HG03571 (cell line): ENCODE measurements around the gene CAPN8.

ENCODE experiments used
- ATAC-seq: cut with Tn5 transposase; IDR thresholded peaks from one replicate; pipeline ENCODE4 v1.9.1; 2021; ENCODE audit not compliant: unreplicated experiment

The CAPN8 gene

DNA sequence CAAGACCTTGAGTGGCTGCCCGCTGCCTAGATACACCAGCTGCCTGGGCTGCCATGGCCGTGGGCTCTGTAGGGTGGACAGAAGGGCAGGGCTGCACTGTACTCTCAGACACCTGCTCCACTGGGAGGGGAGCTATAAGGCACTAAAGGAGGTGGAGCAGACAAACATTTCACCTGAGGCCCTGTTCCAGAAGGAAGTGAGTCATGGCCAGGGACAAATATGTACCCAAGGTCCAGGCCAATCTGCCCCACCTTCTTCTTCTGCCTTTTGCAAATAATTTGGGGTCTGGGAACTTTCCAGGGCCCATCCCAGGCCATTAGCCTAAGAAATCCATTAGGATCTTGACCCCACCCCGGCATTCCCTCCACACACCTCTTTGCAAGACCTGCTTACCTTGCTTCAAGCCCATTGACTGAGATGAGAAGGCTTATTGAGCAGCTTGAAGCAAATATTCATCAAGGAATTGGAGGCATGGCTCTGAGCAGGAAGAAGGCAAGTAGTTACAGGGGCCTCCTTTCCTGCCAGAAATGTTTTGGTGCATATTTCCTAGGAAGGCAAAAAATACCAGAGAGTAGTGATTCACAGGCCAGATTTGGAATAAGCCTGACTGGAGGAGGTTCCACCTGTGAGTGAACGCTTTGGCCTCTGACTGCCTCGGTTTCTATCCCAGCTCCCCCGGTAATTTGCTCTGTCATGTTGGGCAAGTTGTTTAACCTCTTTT is at the start of gene CAPN8:
CAPN8 (minus strand) TSS at position 110 of the 721 bp plus-strand sequence; CDS start at position 55, 55 bp downstream.
- no peak for ATAC-seq

DNA sequence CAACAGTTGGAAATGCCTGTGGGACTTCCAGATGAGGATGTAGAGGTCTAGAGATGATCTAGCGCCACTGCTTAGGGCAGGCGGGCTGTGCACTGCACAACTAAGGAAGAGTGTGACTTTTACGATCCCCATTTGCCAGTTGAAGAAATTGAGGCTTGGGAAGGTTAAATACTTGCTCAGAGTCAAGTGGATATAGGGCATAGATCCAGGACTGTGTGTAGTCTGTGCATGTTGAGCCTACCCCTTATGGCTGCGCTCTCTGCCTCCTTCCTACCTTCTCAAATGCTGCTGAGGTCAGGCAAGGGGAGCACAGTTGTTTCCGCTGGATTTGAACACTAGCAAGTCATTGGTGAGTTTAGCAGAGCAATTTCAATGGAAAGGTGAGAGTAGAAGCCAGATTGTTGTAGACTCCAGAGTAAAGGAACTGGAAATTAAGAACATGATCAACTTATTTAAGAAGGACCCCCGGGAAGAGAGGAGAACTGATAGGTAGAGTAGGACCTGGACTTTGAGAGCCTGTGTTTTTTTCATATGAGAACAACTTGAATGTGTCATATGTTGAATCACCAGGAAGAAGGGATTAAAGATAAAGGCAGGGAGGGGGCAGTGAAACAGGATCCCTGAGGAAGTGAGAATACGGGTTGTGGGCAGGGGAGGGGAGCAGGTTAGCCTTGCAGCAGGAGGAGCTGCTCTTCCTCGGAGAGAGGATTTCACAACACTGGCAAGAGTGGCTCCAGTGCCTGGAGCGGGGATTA is 49.5 kb upstream of the CAPN8 start:
- ATAC-seq: no peak

DNA sequence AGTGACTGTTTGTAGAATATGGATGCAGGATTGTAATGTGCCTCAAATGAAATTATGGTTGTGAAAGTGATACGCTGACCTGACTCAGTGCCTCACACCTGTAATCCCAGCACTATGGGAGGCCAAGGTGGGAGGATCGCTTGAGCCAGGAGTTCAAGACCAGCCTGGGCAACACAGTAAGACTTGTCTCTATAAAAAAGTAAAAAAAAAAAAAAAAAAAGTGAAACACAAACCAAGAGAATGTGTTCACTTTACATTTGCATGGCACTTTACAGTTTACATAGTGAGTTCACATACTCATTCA is 48.9 kb upstream of the CAPN8 start:
- no peak for ATAC-seq

DNA sequence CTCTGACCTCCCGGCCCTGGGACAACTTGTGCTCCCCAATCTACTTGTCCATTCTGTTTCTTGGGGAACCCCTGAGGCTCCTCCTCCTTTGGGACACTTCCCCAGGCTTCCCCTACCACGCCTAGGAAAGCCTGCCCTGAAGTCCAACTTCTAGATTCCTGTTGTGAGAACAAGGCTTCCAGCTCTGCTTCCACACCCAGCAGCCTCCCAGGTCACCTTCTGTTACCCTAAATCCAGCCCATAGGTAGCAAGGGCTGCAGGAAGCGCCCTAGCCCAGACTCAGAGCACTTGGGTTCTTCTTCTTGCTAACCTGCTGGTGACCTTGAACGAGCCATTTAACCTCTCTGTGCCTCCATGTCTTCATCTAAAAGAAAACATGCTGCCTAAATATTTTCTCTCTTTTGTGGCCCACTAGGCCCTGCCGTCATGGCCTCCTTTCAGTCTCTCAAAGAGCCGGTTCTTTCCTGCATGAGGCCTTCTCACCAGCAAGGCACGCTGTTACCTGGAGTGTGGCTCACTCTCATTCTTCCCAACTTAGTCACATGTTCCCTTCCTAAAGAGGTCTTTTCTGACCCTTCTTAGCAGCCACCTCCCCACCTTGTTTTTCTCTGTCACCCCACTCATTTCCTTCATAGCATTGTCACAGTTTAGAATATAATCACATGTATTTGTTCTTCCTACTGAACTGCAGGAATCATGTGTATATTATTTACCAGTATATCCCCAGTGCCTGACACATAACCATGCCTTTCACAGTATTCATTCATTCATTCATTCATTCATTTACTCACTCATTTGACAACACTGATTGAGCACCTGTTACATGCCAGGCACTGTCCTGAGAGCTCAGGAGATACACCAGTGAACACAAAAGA is 48.3 kb upstream of the CAPN8 start:
- no peak for ATAC-seq

DNA sequence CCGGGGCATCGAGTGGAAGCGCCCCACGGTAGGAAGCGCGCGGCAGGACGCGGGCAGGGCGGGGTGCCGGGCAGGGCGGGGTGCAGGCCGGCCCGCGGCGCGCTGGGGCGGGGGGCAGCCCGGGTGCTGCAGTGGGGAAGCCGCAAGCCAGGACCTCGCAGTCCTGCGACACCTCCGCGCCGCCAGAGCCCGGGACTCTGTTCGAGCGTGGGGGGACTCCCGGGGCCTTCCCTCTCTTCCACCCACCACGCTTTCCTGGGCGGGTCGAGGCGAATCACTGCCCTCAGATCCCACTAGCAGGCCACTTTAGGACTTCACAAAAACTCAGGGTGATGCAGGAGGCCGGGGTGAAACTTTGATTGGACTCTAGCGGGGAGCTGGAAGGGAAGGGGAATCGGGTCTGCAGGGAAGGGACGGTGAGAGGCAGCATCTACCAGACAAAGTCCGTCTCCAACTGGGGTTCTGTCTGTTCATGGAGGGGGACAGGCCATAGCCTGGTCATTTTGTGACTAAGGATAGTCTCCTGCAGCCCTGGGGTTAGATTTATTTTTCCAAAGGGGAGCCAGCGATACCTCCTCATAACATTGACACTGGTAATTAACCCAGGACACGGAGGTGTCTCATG is 47.5 kb upstream of the CAPN8 start:
- ATAC-seq: peak; percentile 31

DNA sequence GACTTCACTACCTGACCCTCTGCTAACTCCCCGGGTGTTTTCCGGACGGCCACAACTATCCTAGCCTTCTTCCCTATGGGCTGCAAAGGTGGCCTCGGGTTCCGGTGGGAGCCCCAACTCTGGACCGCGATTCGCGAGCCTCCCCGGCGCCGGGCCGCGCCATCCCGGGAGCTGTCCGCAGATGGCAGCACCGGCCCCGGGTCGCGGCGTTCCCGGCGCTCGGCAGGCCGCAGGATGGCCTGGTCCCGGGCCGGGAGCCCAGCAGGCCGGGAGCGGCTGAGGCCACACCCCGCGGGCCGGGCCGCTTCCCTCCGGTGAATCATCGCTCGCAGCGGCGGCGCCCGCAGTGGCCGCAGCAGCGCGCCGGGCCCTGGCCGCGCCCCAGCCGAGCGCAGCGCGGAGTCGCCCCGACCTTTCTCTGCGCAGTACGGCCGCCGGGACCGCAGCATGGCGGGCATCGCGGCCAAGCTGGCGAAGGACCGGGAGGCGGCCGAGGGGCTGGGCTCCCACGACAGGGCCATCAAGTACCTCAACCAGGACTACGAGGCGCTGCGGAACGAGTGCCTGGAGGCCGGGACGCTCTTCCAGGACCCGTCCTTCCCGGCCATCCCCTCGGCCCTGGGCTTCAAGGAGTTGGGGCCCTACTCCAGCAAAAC is 46.8 kb upstream of the CAPN8 start, which contains the start of gene CAPN2:
CAPN2 (plus strand) TSS at position 346 of the 656 bp plus-strand sequence; CDS start at position 448, 102 bp downstream.
- peak; percentile 72 for ATAC-seq

DNA sequence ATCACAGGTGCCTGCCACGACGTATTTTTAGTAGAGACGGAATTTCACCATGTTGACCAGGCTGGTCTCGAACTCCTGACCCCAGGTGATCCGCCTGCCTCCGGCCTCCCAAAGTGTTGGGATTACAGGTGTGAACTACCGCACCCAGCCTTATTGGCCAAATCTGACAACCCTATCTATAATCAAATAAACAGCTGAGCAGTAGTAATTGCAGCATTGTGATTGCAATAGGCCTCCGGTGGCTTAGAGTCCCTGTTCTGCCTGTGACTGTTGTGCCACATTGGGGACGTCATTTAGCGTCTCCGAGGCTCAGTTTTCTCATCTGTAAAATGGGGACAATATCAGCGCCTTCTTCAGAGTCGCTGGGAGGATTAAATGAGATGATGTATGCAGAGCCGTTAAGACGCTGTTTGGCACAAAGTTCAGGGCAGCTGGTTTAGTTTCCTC is 46.3 kb upstream of the CAPN8 start:
- no peak for ATAC-seq

DNA sequence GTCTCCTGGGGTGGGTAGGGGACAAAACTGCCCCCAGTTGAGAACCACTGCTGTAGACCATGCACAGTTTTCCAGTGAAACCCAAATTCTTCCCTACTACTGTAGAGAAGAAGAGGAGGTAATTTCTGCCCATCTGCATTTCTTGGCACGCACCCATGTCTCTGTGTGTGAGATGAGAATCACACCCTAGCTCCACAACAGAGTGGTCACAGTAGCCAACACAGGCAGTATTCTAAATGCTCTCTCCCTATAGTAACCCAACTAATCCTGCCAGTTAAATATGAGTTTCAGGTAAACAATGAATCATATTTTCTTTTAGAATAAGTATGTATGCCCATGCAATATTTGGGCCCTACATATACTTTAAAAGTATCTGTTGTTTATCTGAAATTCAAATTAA is 45.7 kb upstream of the CAPN8 start:
- ATAC-seq: no peak

DNA sequence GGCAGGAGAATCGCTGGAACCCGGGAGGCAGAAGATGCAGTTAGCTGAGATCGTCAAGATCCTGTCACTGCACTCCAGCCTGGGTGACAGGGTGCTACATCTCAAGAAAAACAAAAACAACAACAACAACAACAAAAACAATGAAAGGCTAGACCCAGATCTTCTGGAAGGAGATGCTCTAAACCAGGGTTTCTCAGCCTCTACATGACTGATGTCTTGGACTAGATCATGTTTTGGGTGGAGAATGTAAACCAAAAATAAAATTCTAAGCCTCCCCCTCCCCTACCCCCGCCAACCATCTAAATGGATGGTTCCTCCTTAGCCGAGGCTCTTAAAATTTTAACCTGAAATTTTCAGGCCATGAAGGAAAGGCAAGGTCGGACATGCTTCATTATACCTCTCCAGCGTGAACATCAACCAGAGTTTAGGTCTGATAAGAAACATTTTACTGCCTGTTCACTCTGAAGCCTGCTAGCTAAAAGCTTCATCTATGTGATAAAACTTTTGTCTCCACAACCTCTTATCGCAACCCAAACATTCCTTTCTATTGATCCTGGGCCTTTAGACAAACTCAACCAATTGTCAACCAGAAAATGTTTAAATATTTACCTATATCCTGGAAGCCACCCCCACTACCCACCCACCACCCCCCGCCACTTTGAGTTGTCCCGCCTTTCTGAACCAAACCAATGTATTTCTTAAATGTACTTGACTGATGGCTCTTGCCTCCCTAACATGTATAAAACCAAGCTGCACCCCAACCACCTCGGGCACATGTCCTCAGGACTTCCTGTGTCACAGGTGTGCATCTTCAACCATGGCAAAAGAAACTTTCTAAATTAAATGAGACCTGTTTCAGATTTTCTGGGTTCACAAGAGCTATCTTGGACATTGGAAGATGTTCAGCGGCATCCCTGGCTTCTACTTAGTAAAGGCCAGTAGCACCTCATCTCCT is 45.0 kb upstream of the CAPN8 start:
- ATAC-seq: no peak

DNA sequence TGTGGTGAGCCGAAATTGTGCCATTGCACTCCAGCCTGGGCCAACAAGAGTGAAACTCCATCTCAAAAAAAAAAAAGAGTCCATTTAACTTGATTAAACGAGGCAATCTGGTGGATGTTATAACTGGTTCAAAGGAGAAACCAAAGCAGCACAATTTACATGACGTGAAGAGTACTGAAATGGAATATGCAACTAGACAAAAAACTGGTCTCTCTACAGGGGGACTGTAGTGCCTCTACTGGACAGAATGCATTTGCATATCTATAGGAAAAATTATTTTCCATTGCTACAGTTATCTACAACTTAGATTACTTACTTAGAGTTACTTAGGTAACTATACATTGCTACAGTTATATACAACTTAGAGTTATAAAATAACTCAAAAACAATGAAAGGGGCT is 44.1 kb upstream of the CAPN8 start:
- ATAC-seq: no peak

DNA sequence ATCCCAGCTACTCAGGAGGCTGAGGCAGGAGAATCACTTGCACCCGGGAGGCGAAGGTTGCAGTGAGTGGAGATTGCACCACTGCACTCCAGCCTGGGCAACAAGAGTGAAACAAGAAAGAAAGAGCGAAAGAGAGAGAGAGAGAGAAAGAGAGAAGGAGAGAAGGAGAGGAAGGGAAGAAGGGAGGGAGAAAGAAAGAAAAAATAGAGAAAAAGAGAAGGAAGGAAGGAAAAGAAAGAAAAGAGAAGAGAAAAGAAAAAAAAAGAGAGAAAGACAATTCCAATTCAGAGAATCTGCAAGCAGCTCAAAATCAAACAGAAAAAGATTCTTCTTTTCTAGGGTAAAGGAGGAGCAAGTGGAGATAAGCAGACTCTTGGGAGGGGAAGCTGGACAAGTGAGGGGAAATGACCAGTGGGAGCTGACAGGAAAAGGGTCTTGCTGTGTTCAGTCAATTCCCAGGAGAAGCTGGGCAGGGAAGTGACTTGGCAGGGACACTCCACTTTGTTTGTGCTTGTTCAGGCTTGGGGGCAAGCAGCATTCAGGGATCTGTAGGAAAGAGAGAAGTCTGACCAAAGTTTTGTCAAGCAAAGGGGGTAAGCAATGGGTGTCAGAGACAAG is 43.3 kb upstream of the CAPN8 start:
- no peak for ATAC-seq

DNA sequence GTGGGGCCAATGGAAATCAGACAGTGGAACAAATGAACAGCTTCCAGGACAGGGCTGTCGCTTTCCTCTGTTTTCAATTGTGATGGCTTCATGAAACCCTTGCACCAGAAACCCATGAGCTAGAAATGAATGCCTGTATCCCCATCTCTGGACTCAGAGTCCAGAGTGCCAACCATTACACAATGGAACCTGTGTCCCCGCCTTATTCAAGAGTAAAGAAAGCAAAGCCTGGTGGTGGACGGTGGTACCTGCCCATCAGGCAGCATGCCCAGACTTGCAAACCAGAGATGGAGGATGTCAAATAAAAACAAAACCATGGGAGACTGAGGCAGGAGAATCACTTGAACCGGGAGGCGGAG is 42.5 kb upstream of the CAPN8 start:
- no peak for ATAC-seq

DNA sequence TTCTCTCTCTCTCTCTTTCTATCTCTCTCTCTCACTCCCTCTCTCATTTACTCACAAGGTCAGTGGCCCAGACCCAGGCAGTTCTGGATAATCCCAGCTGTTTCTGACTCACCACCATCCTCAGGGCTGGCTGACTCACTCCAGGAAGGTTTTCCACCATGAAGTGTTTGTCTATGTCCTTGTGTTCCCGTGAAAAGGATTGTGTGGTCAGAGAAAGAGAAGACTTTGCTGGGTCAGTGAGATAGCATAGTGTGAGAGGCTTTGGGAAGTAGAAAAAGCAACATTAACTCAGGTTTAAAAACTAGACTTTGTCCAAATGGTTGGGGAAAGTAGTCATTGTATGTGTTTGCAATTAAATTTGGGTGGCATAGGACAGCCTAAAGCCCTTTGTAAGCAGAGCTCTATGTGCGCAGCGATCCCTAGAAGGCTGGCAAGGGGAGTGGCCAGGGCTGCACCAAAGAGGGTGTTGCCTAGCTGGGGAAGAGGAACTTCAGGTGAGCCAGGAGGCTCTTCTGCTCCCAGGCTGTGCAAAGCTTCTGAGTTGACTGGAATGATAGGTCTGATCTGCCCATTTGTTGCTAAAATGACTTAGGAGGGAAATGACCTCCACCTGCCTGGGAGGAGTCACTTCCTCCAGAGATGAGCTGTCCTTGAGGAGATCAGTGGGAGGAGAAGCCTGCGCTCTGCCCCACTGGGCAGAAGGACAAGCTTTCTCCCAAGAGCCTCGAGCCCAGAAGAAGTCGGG is 41.9 kb upstream of the CAPN8 start:
- no peak for ATAC-seq

DNA sequence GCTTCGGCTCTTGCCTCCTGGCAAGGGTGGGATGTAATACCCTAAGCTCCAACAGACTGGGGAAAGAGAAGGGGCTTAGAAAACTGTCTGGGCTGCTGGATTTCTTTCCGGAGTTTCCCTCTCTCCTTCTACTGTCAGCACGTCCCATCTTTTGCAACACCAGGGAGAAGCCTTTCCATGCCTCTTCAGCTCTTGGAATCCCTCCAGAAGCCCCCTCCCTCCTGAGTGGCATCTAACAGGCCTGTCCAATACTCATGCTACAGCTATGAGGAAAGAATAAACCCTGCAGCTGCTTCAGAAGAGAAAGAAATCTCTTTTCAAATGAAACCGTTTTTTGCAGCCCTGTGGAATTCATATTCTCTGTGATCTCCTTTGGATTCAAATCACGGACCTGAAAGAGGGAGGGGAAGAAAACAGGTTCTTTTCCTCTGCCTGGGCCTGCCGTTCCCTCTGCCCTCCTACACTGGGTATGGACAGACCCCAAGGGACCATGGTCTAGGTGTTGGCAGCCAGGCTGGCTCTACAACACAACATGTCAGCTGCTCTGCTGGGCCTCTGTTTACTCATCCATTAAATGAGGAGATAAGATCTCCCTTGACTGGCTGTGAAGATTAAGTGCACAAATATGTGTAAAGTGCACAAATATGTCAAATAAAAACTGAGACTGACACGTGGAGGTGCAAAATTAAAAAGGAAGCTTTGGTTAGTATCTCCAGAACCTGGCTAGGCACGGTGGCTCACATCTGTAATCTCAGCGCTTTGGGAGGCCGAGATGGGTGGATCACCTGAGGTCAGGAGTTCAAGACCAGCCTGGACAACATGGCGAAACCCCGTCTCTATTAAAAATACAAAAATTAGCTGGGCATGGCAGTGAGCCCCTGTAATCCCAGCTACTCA is 40.8 kb upstream of the CAPN8 start:
- ATAC-seq: no peak

DNA sequence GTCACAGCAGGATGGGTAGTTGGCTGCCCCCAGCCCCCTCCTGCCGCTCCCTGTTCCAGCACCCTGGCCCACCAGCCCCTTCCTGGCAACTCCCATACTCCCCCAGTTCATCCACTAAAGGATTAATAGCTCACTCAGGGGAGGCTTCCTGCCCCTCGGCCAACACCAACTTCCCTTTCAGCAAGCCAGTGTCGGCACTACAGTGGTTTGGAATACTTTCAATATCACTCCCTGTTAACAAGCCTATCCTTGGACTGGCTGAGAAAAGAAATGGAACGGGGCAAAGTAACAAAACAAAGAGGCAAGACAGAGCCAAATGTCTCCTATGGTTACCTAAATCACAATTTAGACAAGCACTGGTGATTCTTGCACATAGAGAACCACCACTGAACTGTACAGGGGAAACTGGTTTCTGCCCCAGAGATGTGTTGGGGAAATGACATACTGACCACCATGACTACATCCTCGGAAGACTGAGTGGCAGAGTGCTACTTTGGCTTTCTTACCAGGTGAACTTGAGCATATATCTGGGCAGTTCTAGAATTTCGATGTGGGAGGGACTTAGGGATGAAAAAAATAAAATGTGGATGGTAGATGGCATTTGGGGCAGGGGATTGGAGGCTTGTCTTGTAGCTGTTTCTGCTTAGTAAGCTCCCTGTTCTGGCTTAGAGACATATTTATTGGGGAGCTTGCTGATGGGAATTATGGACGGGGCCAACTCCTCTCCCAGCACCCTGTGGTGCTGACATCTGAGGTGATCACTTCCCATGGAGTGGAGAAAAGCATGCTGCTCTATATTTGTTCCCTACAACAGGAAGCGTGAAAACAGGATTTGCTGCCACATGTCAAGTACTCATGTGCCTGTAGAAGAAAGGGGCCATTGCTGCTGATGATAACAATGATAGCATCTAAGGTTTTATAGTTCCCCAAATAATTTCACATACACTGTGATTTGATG is 39.7 kb upstream of the CAPN8 start:
- no peak for ATAC-seq

DNA sequence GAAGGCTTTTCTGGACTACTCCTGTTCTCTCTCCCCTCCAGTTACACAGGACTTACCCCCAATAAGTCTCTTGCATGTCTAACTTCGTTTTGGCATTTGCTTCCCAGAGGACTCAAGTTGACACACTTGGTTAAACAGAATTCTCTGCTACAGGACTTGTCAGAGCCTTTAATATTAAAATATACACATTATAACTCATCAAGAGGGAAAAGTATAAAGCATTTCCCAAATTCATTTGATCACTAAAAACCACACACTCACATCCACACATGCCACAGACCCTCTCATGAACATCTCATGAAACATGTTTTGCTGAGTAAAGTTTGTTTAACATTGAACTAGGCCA is 38.1 kb upstream of the CAPN8 start:
- no peak for ATAC-seq
